ENCODE results near the gene GRID2IP.
A peak's percentile ranks its signal among the peaks of the same experiment; 100 is the strongest.

GRID2IP gene

GRCh38 chr7:6510476-6511133 is 40.7 kb downstream of the GRID2IP start:
- TF ChIP-seq GATA3 (IDR thresholded peaks at IDR 0.05; ENCODE audit: low read depth, low read length): no peak
- TF ChIP-seq GATA2 (IDR thresholded peaks at IDR 0.05; ENCODE audit: low read depth, low read length): no peak

- TF ChIP-seq GATA3 (IDR thresholded peaks at IDR 0.05; ENCODE audit: low read depth, low read length): no peak
- TF ChIP-seq GATA2 (IDR thresholded peaks at IDR 0.05; ENCODE audit: low read depth, low read length): no peak
These were observed 42.3 kb downstream of the GRID2IP start for GRCh38 chr7:6508950-6509349.

DNA sequence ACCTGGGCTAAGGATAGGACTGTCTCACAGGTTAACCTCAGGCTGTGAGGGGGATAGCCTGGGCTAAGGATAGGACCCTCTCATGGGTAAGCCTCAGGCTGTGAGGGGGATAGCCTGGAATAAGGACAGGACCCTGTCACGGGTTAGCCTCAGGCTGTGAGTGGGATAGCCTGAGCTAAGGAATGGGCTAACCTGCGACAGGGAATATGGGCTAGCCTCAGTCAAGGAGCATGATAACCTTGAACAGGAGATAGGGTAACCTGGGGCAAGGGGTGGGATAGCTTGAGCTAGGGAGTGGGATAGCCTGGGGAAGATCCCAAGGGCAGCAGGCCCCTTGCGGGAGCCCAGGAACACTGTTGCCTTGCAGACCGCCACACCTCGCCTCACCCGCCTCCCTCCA is 42.7 kb downstream of the GRID2IP start:
- TF ChIP-seq GATA3 (IDR thresholded peaks at IDR 0.05; ENCODE audit: low read depth, low read length) (no peak), GATA2 (IDR thresholded peaks at IDR 0.05; ENCODE audit: low read depth, low read length) (no peak)

DNA sequence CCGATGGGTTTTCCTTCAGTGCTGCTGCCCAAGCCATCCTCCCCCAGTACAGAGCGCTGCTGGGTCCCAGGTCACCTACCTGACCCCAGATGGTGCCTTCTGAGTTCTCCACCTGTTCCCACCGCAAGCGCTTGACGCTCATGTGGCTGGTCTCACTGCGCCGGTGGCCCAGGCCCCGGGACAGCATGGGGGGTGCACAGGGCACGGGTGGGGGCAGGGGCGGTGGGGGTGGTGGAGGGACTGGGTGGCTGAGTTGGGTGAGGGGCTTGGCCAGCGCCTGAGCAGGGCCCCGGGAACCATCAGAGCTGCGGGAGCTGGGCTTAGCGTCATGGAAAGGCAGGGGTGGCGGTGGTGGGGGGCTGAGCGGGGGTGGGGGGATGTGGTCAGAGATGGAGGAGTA is 43.4 kb downstream of the GRID2IP start:
- TF ChIP-seq GATA2 (IDR thresholded peaks at IDR 0.05; ENCODE audit: low read depth, low read length) (no peak), GATA3 (IDR thresholded peaks at IDR 0.05; ENCODE audit: low read depth, low read length) (no peak)

- TF ChIP-seq GATA3 (IDR thresholded peaks at IDR 0.05; ENCODE audit: low read depth, low read length) (no peak), GATA2 (IDR thresholded peaks at IDR 0.05; ENCODE audit: low read depth, low read length) (no peak)
These were observed 45.3 kb downstream of the GRID2IP start for GRCh38 chr7:6505685-6506559.

- TF ChIP-seq GATA3 (IDR thresholded peaks at IDR 0.05; ENCODE audit: low read depth, low read length) (no peak), GATA2 (IDR thresholded peaks at IDR 0.05; ENCODE audit: low read depth, low read length) (no peak)
These were observed 46.3 kb downstream of the GRID2IP start for GRCh38 chr7:6504996-6505395.

- TF ChIP-seq GATA2 (IDR thresholded peaks at IDR 0.05; ENCODE audit: low read depth, low read length) (no peak), GATA3 (IDR thresholded peaks at IDR 0.05; ENCODE audit: low read depth, low read length) (no peak)
These were observed 48.4 kb downstream of the GRID2IP start for GRCh38 chr7:6502886-6503285.

- no peak for TF ChIP-seq GATA3 (IDR thresholded peaks at IDR 0.05; ENCODE audit: low read depth, low read length)
- no peak for TF ChIP-seq GATA2 (IDR thresholded peaks at IDR 0.05; ENCODE audit: low read depth, low read length)
These were observed 49.4 kb downstream of the GRID2IP start for GRCh38 chr7:6501586-6502564.

DNA sequence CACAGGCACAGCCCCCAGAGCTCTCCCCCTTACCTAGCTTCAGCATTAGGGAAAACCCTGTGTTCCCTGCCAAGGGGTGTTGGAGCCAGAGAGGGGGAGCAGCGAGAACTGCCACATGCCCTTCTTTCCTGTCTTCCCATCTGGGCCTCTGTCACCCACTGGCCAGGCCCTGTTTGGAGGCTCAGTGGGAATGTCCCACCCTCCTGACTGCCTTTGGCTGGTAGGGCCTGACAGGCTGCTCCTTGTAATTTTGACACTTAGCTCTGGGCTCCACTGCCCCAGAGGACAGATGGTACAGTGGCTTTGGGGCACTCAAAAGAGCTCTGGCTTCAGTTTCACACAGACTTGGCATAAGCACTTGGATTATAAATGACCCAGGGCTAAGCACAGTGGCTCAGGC is 50.6 kb downstream of the GRID2IP start:
- TF ChIP-seq GATA2 (IDR thresholded peaks at IDR 0.05; ENCODE audit: low read depth, low read length) (no peak), GATA3 (IDR thresholded peaks at IDR 0.05; ENCODE audit: low read depth, low read length) (no peak)

GRCh38 chr7:6497994-6498393 is 53.3 kb downstream of the GRID2IP start:
- TF ChIP-seq GATA3 (IDR thresholded peaks at IDR 0.05; ENCODE audit: low read depth, low read length) (no peak), GATA2 (IDR thresholded peaks at IDR 0.05; ENCODE audit: low read depth, low read length) (no peak)

- TF ChIP-seq GATA3 (IDR thresholded peaks at IDR 0.05; ENCODE audit: low read depth, low read length): no peak
- TF ChIP-seq GATA2 (IDR thresholded peaks at IDR 0.05; ENCODE audit: low read depth, low read length): no peak
These were observed 53.7 kb downstream of the GRID2IP start for GRCh38 chr7:6497637-6497905.

- TF ChIP-seq GATA3 (IDR thresholded peaks at IDR 0.05; ENCODE audit: low read depth, low read length): no peak
- TF ChIP-seq GATA2 (IDR thresholded peaks at IDR 0.05; ENCODE audit: low read depth, low read length): no peak
These were observed 54.2 kb downstream of the GRID2IP start for GRCh38 chr7:6496842-6497636.

DNA sequence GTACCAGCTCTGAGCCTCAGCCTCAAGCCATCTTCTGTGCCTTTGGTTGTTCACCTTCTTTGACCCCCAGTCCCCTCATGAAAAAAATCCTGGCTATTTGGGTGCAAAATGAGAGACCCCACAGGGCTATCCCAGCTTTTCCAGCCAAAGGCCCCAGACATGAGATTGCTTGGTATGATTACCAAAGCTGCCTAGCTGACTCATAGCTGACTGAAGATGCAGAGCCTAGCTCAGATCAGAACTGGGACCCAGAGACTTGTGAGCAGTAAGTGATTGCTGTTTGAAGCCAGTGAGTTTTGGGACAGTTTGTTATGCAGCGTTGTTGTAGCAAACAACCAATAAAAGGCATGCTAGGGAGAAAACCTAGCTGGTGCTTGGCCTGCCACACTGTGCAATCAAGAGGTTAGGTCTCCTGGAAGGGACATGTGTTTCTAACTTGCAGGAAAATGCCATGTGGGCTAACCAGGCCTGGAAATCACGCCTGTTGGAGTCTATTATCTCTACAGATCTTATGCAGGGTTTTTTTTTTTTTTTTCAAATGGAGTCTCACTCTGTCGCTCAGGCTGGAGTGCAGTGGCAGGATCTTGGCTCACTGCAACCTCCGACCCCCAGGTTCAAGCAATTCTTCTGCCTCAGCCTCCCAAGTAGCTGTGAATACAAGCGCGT is 55.5 kb downstream of the GRID2IP start:
- TF ChIP-seq GATA2 (IDR thresholded peaks at IDR 0.05; ENCODE audit: low read depth, low read length) (peak; percentile 97), GATA3 (IDR thresholded peaks at IDR 0.05; ENCODE audit: low read depth, low read length) (no peak)

Measured in SH-SY5Y (cell line).